Measurements from ENCODE around the gene SHLD1. TPM values are rescaled to one million over a fixed set of nuclear protein-coding genes. Genes with fewer than 3 reads are reported as not detected.

Gene SHLD1
- total and polyA plus RNA-seq, 2 donors (not counting 3 experiments of a cell fraction or from before 2014, with no cell fraction given): 4.7 to 6.3 TPM

DNA sequence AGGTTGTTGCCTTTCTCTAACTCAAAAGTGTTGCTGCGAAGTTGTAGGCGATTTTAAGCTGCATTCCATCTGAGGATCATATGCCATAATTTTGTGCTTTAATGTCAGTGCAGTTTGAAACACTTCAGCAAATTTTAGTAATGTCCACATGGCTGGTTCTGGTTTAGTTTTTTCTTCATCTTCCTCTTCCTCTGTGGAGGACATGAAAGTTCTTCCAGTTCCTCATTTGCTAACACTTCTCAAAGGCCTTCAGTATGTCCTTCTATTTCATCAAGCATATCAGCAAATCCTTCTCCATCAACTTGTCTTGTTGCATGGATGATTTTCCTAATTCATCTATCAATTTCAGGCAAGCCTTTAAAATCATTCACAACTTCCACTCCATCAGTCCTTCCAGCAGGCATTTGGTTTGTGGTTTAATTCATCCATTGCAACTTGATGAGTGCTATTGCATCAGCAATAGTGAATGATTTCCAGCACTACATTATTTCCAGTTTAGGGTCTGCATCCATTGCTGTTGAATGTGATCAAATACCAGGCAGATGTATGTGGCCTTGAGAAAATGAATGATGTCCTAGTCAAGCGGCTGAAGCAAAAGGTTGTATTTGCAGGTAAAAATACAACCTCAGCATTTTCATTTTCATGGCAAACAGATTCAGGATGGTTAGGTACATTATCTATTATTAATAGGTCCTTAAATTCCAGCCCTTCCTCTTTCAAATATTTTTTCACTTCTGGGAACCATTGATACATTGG lies 20.2 kb downstream of the SHLD1 start:
- H3K4me2 ChIP-seq (ENCODE audit: insufficient read depth, low read length): no peak overlapping the region
- no peak overlapping the region for H3K9ac ChIP-seq (replicated peaks; ENCODE audit: extremely low read depth, insufficient read depth, low read length)
- dilution Hi-C loops (cut with MboI; ENCODE audit: extremely low pct_ligation_motif_present, low sequenced_read_pairs) (no loop called here), intact Hi-C loops (cut with micrococcal nuclease) (no loop called here)
- TF ChIP-seq MYC (IDR thresholded peaks at IDR 0.05; ENCODE audit: low read depth, low read length) (no peak), FOS (IDR thresholded peaks at IDR 0.05; ENCODE audit: borderline replicate concordance, insufficient read depth, low read length) (no peak), JUN (IDR thresholded peaks at IDR 0.05; ENCODE audit: borderline replicate concordance, insufficient read depth, insufficient read length, low read depth) (no peak), POLR2A (IDR thresholded peaks at IDR 0.05; ENCODE audit: low read depth, low read length) (no peak), EZH2 (IDR thresholded peaks at IDR 0.05; ENCODE audit: borderline replicate concordance, low read depth, low read length, severe bottlenecking) (no peak), GATA2 (IDR thresholded peaks at IDR 0.05; ENCODE audit: insufficient read depth, insufficient read length, low read depth, low read length) (no peak), POLR2AphosphoS5 (IDR thresholded peaks at IDR 0.05; ENCODE audit: insufficient read depth, low read depth, low read length) (no peak)
- TF ChIP-seq, protein P1, sequence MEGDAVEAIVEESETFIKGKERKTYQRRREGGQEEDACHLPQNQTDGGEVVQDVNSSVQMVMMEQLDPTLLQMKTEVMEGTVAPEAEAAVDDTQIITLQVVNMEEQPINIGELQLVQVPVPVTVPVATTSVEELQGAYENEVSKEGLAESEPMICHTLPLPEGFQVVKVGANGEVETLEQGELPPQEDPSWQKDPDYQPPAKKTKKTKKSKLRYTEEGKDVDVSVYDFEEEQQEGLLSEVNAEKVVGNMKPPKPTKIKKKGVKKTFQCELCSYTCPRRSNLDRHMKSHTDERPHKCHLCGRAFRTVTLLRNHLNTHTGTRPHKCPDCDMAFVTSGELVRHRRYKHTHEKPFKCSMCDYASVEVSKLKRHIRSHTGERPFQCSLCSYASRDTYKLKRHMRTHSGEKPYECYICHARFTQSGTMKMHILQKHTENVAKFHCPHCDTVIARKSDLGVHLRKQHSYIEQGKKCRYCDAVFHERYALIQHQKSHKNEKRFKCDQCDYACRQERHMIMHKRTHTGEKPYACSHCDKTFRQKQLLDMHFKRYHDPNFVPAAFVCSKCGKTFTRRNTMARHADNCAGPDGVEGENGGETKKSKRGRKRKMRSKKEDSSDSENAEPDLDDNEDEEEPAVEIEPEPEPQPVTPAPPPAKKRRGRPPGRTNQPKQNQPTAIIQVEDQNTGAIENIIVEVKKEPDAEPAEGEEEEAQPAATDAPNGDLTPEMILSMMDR (IDR thresholded peaks at IDR 0.05; ENCODE audit: extremely low read depth in 1 of 2, insufficient read depth in 1 of 2, low read depth in 1 of 2, low read length in 2 of 2): no peak
- TF ChIP-seq, protein P2, sequence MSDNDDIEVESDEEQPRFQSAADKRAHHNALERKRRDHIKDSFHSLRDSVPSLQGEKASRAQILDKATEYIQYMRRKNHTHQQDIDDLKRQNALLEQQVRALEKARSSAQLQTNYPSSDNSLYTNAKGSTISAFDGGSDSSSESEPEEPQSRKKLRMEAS (IDR thresholded peaks at IDR 0.05; ENCODE audit: insufficient read depth, insufficient read length): no peak
- no peaks in the 10 kb centered on the region for H3K4me1 ChIP-seq (ENCODE audit: control insufficient read depth, extremely low read depth, insufficient read depth, low read length)
- POLR2A ChIA-PET: no interaction called here
- CTCF ChIA-PET: no interaction called here
- DNase-seq (ENCODE audit: low read depth, low spot score) (no peak), FAIRE-seq (no peak)
- no peaks in the 10 kb centered on the region for H3K27me3 ChIP-seq (ENCODE audit: control insufficient read depth in 2 of 2, insufficient read depth in 2 of 2, low read length in 2 of 2)
- no peaks in the 10 kb centered on the region for H3K79me2 ChIP-seq (ENCODE audit: control insufficient read depth, insufficient read depth, low read length)
- no peaks in the 10 kb centered on the region for H3K9me1 ChIP-seq (replicated peaks; ENCODE audit: control insufficient read depth, extremely low read depth, insufficient read depth, low read length)
- no peak overlapping the region for H2AFZ ChIP-seq (ENCODE audit: low read depth, low read length)
- H3K36me3 ChIP-seq (ENCODE audit: control insufficient read depth in 2 of 2, extremely low read depth in 1 of 2, insufficient read depth in 2 of 2, low read length in 2 of 2): peaks cover 0 to 2% of the 10 kb centered on the region in 2 experiments
- H3K27ac ChIP-seq (ENCODE audit: insufficient read depth, low read depth, low read length): no peak overlapping the region
- H4K20me1 ChIP-seq (replicated peaks; ENCODE audit: control insufficient read depth, extremely low read depth, insufficient read depth, low read length): no peaks in the 10 kb centered on the region
- BruUV-seq (replicated peaks): no TSS peak
- no peak overlapping the region for H3K4me3 ChIP-seq (replicated peaks in 1 of 3; ENCODE audit: insufficient read depth in 1 of 3, low read depth in 1 of 3, low read length in 3 of 3)
- H3K9me3 ChIP-seq (replicated peaks; ENCODE audit: control insufficient read depth, insufficient read depth, low read length): no peaks in the 10 kb centered on the region
